ENCODE measurements around the gene PCSK6.

The PCSK6 gene

DNA sequence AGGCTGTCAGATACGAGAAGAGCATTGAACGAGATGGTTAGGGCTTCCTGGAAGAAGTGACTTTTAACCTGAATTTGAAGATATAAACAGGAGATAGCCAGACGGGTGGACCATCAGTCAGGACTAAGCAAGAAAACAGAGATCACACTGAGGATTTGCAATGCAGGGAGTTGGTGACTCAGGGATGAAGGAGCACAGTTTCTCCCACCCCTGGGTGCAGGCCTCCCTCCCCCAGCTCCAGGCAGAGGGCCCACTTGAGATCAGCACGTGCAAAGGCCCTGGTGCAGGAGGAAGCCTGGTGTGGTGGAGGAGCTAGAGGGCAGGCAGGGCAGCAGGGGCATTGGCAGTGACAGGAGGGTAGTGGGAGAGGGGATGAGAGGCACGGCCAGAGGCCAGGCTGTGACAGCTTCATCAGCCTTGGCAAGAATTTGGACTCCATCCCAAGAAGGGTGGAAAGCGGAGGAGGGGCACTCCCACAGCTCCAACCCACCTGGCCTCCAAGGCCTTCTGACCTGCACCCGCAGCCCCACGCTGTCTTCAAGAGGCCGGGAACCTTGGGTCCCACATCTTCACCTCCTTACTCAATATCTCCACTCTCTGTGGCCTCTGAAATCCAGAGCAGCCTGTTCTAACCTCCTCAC lies 8.7 kb upstream of the PCSK6 start:
- no peaks in the 10 kb centered on the region for H3K79me1 ChIP-seq (ENCODE audit: low read depth, low read length)
- no peak overlapping the region for H4K91ac ChIP-seq (ENCODE audit: low read depth, low read length, poor library complexity)
- no peak for DNase-seq (ENCODE audit: low spot score)
- H3K14ac ChIP-seq (ENCODE audit: low read length) = no peak overlapping the region
- no peak overlapping the region for H2BK5ac ChIP-seq (ENCODE audit: low read length)
- no peak overlapping the region for H2AK5ac ChIP-seq (ENCODE audit: low read depth, low read length)
- peaks cover 0 to 14% (median 0%) of the 10 kb centered on the region in 3 experiments for H3K27me3 ChIP-seq (ENCODE audit: control insufficient read depth in 3 of 3, insufficient read depth in 3 of 3, low read depth in 1 of 3, low read length in 3 of 3)
- no peak overlapping the region for H3K4me2 ChIP-seq (ENCODE audit: insufficient read depth, low read length, poor library complexity, severe bottlenecking)
- H3K36me3 ChIP-seq (replicated peaks in 1 of 2; ENCODE audit: control insufficient read depth in 2 of 2, insufficient read depth in 2 of 2, low read length in 2 of 2) = no peaks in the 10 kb centered on the region
- WGBS, 2 donors (ENCODE audit: extremely low coverage in 2 of 2, insufficient read length in 2 of 2, insufficient replicate concordance in 1 of 2) = no CpG with 5 or more reads among the region's 9 CpGs
- no peak overlapping the region for H2BK120ac ChIP-seq (ENCODE audit: low read depth, low read length)
- no peak overlapping the region for H4K8ac ChIP-seq (ENCODE audit: low read depth, low read length)
- no peak overlapping the region for H2BK15ac ChIP-seq (ENCODE audit: low read length)
- no peak overlapping the region for H3K18ac ChIP-seq (ENCODE audit: low read length)
- H3K4ac ChIP-seq (ENCODE audit: low read length) = no peak overlapping the region
- H3K4me1 ChIP-seq (ENCODE audit: control insufficient read depth in 2 of 2, insufficient read depth in 1 of 2, low read depth in 1 of 2, low read length in 2 of 2) = peaks cover 14% of the 10 kb centered on the region in 2 donors
- H2BK12ac ChIP-seq (ENCODE audit: low read length) = no peak overlapping the region
- H3K4me3 ChIP-seq (ENCODE audit: low read length in 2 of 2) = no peak overlapping the region
- H2AFZ ChIP-seq (ENCODE audit: low read length) = no peak overlapping the region
- H3K27ac ChIP-seq (replicated peaks; ENCODE audit: low read length) = no peak overlapping the region
- H3K9ac ChIP-seq (ENCODE audit: low read depth, low read length, poor library complexity) = no peak overlapping the region
- no peaks in the 10 kb centered on the region for H3K9me3 ChIP-seq (replicated peaks in 1 of 2; ENCODE audit: control insufficient read depth in 2 of 2, insufficient read depth in 1 of 2, low read depth in 1 of 2, low read length in 2 of 2)
- no peak overlapping the region for H3K23ac ChIP-seq (ENCODE audit: low read depth, low read length, poor library complexity)

- Histone ChIP-seq H2BK5ac (ENCODE audit: low read length) (no peak overlapping the region), H2AK5ac (ENCODE audit: low read depth, low read length) (no peak overlapping the region), H3K23ac (ENCODE audit: low read depth, low read length, poor library complexity) (no peak overlapping the region), H4K91ac (ENCODE audit: low read depth, low read length, poor library complexity) (no peak overlapping the region), H3K79me1 (ENCODE audit: low read depth, low read length) (no peaks in the 10 kb centered on the region), H3K9ac (ENCODE audit: low read depth, low read length, poor library complexity) (no peak overlapping the region), H2BK15ac (ENCODE audit: low read length) (no peak overlapping the region), H3K4me3 (ENCODE audit: low read length in 2 of 2) (no peak overlapping the region), H3K4me1 (ENCODE audit: control insufficient read depth in 2 of 2, insufficient read depth in 1 of 2, low read depth in 1 of 2, low read length in 2 of 2) (peaks cover 14% of the 10 kb centered on the region in 2 donors), H3K18ac (ENCODE audit: low read length) (no peak overlapping the region), H3K27me3 (ENCODE audit: control insufficient read depth in 3 of 3, insufficient read depth in 3 of 3, low read depth in 1 of 3, low read length in 3 of 3) (peaks cover 0 to 14% (median 0%) of the 10 kb centered on the region in 3 experiments), H3K4me2 (ENCODE audit: insufficient read depth, low read length, poor library complexity, severe bottlenecking) (no peak overlapping the region), H3K27ac (replicated peaks; ENCODE audit: low read length) (no peak overlapping the region), H2AFZ (ENCODE audit: low read length) (peak overlapping the region; percentile 86), H2BK120ac (ENCODE audit: low read depth, low read length) (no peak overlapping the region), H3K14ac (ENCODE audit: low read length) (no peak overlapping the region), H3K4ac (ENCODE audit: low read length) (no peak overlapping the region), H3K9me3 (replicated peaks in 1 of 2; ENCODE audit: control insufficient read depth in 2 of 2, insufficient read depth in 1 of 2, low read depth in 1 of 2, low read length in 2 of 2) (no peaks in the 10 kb centered on the region), H4K8ac (ENCODE audit: low read depth, low read length) (no peak overlapping the region), H2BK12ac (ENCODE audit: low read length) (no peak overlapping the region), H3K36me3 (replicated peaks in 1 of 2; ENCODE audit: control insufficient read depth in 2 of 2, insufficient read depth in 2 of 2, low read length in 2 of 2) (no peaks in the 10 kb centered on the region)
- DNase-seq (ENCODE audit: low spot score) = no peak
- no CpG with 5 or more reads among the region's 20 CpGs for WGBS, 2 donors (ENCODE audit: extremely low coverage in 2 of 2, insufficient read length in 2 of 2, insufficient replicate concordance in 1 of 2)
These were observed 8.1 kb upstream of the PCSK6 start for GRCh38 chr15:101497484-101498034.

DNA sequence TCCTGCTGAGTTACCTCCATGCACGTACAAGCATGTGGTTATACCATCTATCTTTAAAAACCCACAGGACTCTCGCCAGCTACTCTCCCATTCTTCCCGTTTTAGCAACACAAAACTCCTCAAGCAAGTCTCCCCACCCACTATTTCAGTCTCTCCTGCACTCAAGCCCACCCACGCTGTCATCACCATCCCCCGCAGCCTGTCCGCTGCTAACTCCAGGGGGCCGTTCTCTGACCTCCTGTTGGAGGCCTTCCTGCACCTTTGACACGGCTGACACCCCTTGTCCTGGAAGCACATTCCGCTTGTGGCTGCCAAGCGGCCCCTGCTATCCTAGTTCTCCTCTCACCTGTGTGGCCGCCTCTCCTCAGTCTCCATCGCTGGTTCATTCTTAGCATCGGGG lies 7.5 kb upstream of the PCSK6 start:
- DNase-seq (ENCODE audit: low spot score) = no peak
- no peak overlapping the region for H2BK15ac ChIP-seq (ENCODE audit: low read length)
- no CpG with 5 or more reads among the region's 13 CpGs for WGBS, 2 donors (ENCODE audit: extremely low coverage in 2 of 2, insufficient read length in 2 of 2, insufficient replicate concordance in 1 of 2)
- no peaks in the 10 kb centered on the region for H3K79me1 ChIP-seq (ENCODE audit: low read depth, low read length)
- H2BK120ac ChIP-seq (ENCODE audit: low read depth, low read length) = no peak overlapping the region
- no peak overlapping the region for H3K9ac ChIP-seq (ENCODE audit: low read depth, low read length, poor library complexity)
- no peak overlapping the region for H3K23ac ChIP-seq (ENCODE audit: low read depth, low read length, poor library complexity)
- no peaks in the 10 kb centered on the region for H3K9me3 ChIP-seq (replicated peaks in 1 of 2; ENCODE audit: control insufficient read depth in 2 of 2, insufficient read depth in 1 of 2, low read depth in 1 of 2, low read length in 2 of 2)
- peak overlapping the region; percentile 86 for H2AFZ ChIP-seq (ENCODE audit: low read length)
- no peak overlapping the region for H3K4ac ChIP-seq (ENCODE audit: low read length)
- no peak overlapping the region for H2BK5ac ChIP-seq (ENCODE audit: low read length)
- H3K4me1 ChIP-seq (ENCODE audit: control insufficient read depth in 2 of 2, insufficient read depth in 1 of 2, low read depth in 1 of 2, low read length in 2 of 2) = peaks cover 14% of the 10 kb centered on the region in 2 donors
- H3K27me3 ChIP-seq (ENCODE audit: control insufficient read depth in 3 of 3, insufficient read depth in 3 of 3, low read depth in 1 of 3, low read length in 3 of 3) = peaks cover 0 to 14% (median 0%) of the 10 kb centered on the region in 3 experiments
- no peak overlapping the region for H4K91ac ChIP-seq (ENCODE audit: low read depth, low read length, poor library complexity)
- H3K4me3 ChIP-seq (ENCODE audit: low read length in 2 of 2) = no peak overlapping the region
- no peak overlapping the region for H4K8ac ChIP-seq (ENCODE audit: low read depth, low read length)
- H2BK12ac ChIP-seq (ENCODE audit: low read length) = peak overlapping the region; percentile 52
- no peak overlapping the region for H3K27ac ChIP-seq (replicated peaks; ENCODE audit: low read length)
- H3K14ac ChIP-seq (ENCODE audit: low read length) = no peak overlapping the region
- H3K4me2 ChIP-seq (ENCODE audit: insufficient read depth, low read length, poor library complexity, severe bottlenecking) = no peak overlapping the region
- no peak overlapping the region for H2AK5ac ChIP-seq (ENCODE audit: low read depth, low read length)
- H3K36me3 ChIP-seq (replicated peaks in 1 of 2; ENCODE audit: control insufficient read depth in 2 of 2, insufficient read depth in 2 of 2, low read length in 2 of 2) = no peaks in the 10 kb centered on the region
- no peak overlapping the region for H3K18ac ChIP-seq (ENCODE audit: low read length)

DNA sequence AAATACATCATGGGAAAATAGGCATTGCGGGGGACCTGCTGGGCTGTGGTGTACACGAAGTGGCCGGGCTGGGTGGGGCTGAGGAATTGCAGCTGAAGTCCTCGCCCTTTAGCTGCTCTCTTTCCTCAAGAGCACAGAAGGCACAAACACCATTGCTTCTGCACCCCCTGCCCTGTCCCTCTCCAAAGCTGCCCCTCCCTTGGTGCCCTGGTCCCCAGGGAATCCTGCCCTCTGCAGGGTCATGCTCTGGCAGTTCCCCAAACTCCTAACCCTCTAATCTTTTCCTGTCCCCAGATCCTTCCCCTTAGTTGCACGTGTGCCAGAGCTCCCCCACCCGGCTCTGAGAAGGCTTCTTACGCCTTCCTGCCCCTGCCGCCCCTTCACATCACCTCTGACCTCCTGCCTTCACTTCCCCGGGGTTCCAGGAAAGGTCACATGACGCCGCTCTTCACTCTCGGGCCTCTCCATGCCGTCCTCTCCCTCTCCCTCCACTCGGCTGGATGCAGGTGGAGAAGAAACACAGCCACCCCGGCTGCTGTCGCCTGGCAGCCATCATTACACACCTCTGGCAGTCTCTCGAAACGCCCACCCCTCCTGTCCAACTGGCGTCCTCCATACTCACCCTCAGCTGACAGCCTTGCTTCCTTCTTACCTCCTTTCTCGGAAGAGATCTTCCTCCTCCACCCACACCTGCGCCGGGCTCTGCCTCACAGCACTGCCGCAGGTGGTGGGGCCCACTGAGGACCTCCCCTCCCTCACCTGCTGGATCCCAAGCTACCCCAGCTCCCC lies 6.9 kb upstream of the PCSK6 start:
- Histone ChIP-seq H3K79me1 (ENCODE audit: low read depth, low read length) (no peaks in the 10 kb centered on the region), H3K9ac (ENCODE audit: low read depth, low read length, poor library complexity) (no peak overlapping the region), H3K36me3 (replicated peaks in 1 of 2; ENCODE audit: control insufficient read depth in 2 of 2, insufficient read depth in 2 of 2, low read length in 2 of 2) (no peaks in the 10 kb centered on the region), H3K4ac (ENCODE audit: low read length) (no peak overlapping the region), H3K14ac (ENCODE audit: low read length) (no peak overlapping the region), H2AFZ (ENCODE audit: low read length) (peak overlapping the region; percentile 86), H2BK12ac (ENCODE audit: low read length) (peak overlapping the region; percentile 52), H3K4me3 (ENCODE audit: low read length in 2 of 2) (no peak overlapping the region), H2AK5ac (ENCODE audit: low read depth, low read length) (no peak overlapping the region), H2BK120ac (ENCODE audit: low read depth, low read length) (no peak overlapping the region), H3K4me2 (ENCODE audit: insufficient read depth, low read length, poor library complexity, severe bottlenecking) (no peak overlapping the region), H2BK15ac (ENCODE audit: low read length) (no peak overlapping the region), H3K27ac (replicated peaks; ENCODE audit: low read length) (no peak overlapping the region), H3K4me1 (ENCODE audit: control insufficient read depth in 2 of 2, insufficient read depth in 1 of 2, low read depth in 1 of 2, low read length in 2 of 2) (peaks cover 14% of the 10 kb centered on the region in 2 donors), H2BK5ac (ENCODE audit: low read length) (peak overlapping the region; percentile 2), H4K91ac (ENCODE audit: low read depth, low read length, poor library complexity) (no peak overlapping the region), H3K27me3 (ENCODE audit: control insufficient read depth in 3 of 3, insufficient read depth in 3 of 3, low read depth in 1 of 3, low read length in 3 of 3) (peaks cover 0 to 16% (median 1%) of the 10 kb centered on the region in 3 experiments), H4K8ac (ENCODE audit: low read depth, low read length) (no peak overlapping the region), H3K23ac (ENCODE audit: low read depth, low read length, poor library complexity) (no peak overlapping the region), H3K18ac (ENCODE audit: low read length) (peak overlapping the region; percentile 81), H3K9me3 (replicated peaks in 1 of 2; ENCODE audit: control insufficient read depth in 2 of 2, insufficient read depth in 1 of 2, low read depth in 1 of 2, low read length in 2 of 2) (peaks cover 0 to 3% of the 10 kb centered on the region in 2 donors)
- no CpG with 5 or more reads among the region's 23 CpGs for WGBS, 2 donors (ENCODE audit: extremely low coverage in 2 of 2, insufficient read length in 2 of 2, insufficient replicate concordance in 1 of 2)
- DNase-seq (ENCODE audit: low spot score) = no peak
